Activated T-cell treated with anti-CD3 and anti-CD28 coated beads, Interleukin-2, amount 50 U/mL, for 1 hour (primary cell): ENCODE data around the gene BTLA.
"Not testable (repeated sequence)": the region's sequence is repeated elsewhere in the genome, so short reads cannot be mapped to it uniquely, and the experiment has no call there.

ENCODE experiments used
- DNase-seq: peaks from one replicate; pipeline ENCODE4 v3.0.0-alpha.2; 2020

BTLA gene

GRCh38 chr3:112437146-112438022, 61.9 kb downstream of the BTLA start:
- DNase-seq, result peak; percentile 18

- DNase-seq, result no peak
Measured at GRCh38 chr3:112429960-112430359, 69.3 kb downstream of the BTLA start.

GRCh38 chr3:112427123-112427522, 72.1 kb downstream of the BTLA start:
- DNase-seq, result no peak

- DNase-seq, result no peak
Measured at GRCh38 chr3:112425858-112426750, 73.2 kb downstream of the BTLA start.

GRCh38 chr3:112425382-112425781, 73.9 kb downstream of the BTLA start:
- no peak for DNase-seq

- no peak for DNase-seq
Measured at GRCh38 chr3:112424394-112424793, 74.9 kb downstream of the BTLA start.

GRCh38 chr3:112422921-112423320, 76.4 kb downstream of the BTLA start:
- DNase-seq, result not testable (repeated sequence)

- not testable (repeated sequence) for DNase-seq
Measured at GRCh38 chr3:112418526-112418925, 80.7 kb downstream of the BTLA start.

GRCh38 chr3:112417696-112418318, 81.5 kb downstream of the BTLA start:
- no peak for DNase-seq

- no peak for DNase-seq
Measured at GRCh38 chr3:112416391-112417212, 82.7 kb downstream of the BTLA start.

- DNase-seq, result no peak
Measured at GRCh38 chr3:112415390-112415789, 83.9 kb downstream of the BTLA start.
